ENCODE measurements around the gene CPEB3. TPM values are rescaled to one million over a fixed set of nuclear protein-coding genes. Genes with fewer than 3 reads are reported as not detected.

Gene CPEB3
- total and polyA plus RNA-seq, 2 donors (not counting 1 experiment from before 2014, with no cell fraction given), result 0.37 to 0.66 TPM

- H3K4me2 ChIP-seq (ENCODE audit: extremely low read depth, insufficient read depth, low read length), result no peak overlapping the region
- no peak overlapping the region for H3K27ac ChIP-seq (ENCODE audit: insufficient read depth, low read length)
- no peaks in the 10 kb centered on the region for H3K79me2 ChIP-seq (ENCODE audit: control insufficient read depth, insufficient read depth, low read length)
- H3K4me1 ChIP-seq (ENCODE audit: control insufficient read depth, extremely low read depth, insufficient read depth, low read length), result peaks cover 2% of the 10 kb centered on the region
- no peaks in the 10 kb centered on the region for H3K27me3 ChIP-seq (ENCODE audit: control insufficient read depth, insufficient read depth, low read length)
- H3K36me3 ChIP-seq (ENCODE audit: control insufficient read depth, insufficient read depth, low read length), result no peaks in the 10 kb centered on the region
- H3K9me3 ChIP-seq (ENCODE audit: control insufficient read depth, insufficient read depth, low read depth, low read length), result no peaks in the 10 kb centered on the region
- peak; percentile 51 to 80 for DNase-seq (ENCODE audit: low read depth in 2 of 2)
- H3K9ac ChIP-seq (ENCODE audit: insufficient read depth, low read length), result no peak overlapping the region
- TF ChIP-seq CTCF (conservative IDR thresholded peaks at IDR 0.05 in 1 of 2, IDR thresholded peaks at IDR 0.05 in 1 of 2; ENCODE audit: low read depth in 1 of 2, low read length in 2 of 2) (no peak), EZH2 (IDR thresholded peaks at IDR 0.05; ENCODE audit: low read length, missing control alignments) (no peak)
- no peak overlapping the region for H2AFZ ChIP-seq (ENCODE audit: low read length)
- no peak overlapping the region for H3K4me3 ChIP-seq (replicated peaks in 1 of 4; ENCODE audit: control extremely low read depth in 1 of 4, insufficient read depth in 1 of 4, low read depth in 3 of 4, low read length in 4 of 4)
- no peaks in the 10 kb centered on the region for H4K20me1 ChIP-seq (ENCODE audit: control insufficient read depth, extremely low read depth, insufficient read depth, low read length)
Observed at GRCh38 chr10:92110039-92110794, 180.7 kb downstream of the CPEB3 start.

GRCh38 chr10:92108747-92109146 is 182.1 kb downstream of the CPEB3 start:
- Histone ChIP-seq H3K4me2 (ENCODE audit: extremely low read depth, insufficient read depth, low read length) (no peak overlapping the region), H3K9me3 (ENCODE audit: control insufficient read depth, insufficient read depth, low read depth, low read length) (no peaks in the 10 kb centered on the region), H3K27me3 (ENCODE audit: control insufficient read depth, insufficient read depth, low read length) (no peaks in the 10 kb centered on the region), H3K4me1 (ENCODE audit: control insufficient read depth, extremely low read depth, insufficient read depth, low read length) (peaks cover 2% of the 10 kb centered on the region), H3K36me3 (ENCODE audit: control insufficient read depth, insufficient read depth, low read length) (no peaks in the 10 kb centered on the region), H3K4me3 (replicated peaks in 1 of 4; ENCODE audit: control extremely low read depth in 1 of 4, insufficient read depth in 1 of 4, low read depth in 3 of 4, low read length in 4 of 4) (no peak overlapping the region), H3K27ac (ENCODE audit: insufficient read depth, low read length) (no peak overlapping the region), H4K20me1 (ENCODE audit: control insufficient read depth, extremely low read depth, insufficient read depth, low read length) (no peaks in the 10 kb centered on the region), H2AFZ (ENCODE audit: low read length) (no peak overlapping the region), H3K9ac (ENCODE audit: insufficient read depth, low read length) (no peak overlapping the region), H3K79me2 (ENCODE audit: control insufficient read depth, insufficient read depth, low read length) (no peaks in the 10 kb centered on the region)
- TF ChIP-seq CTCF (conservative IDR thresholded peaks at IDR 0.05 in 1 of 2, IDR thresholded peaks at IDR 0.05 in 1 of 2; ENCODE audit: low read depth in 1 of 2, low read length in 2 of 2) (no peak), EZH2 (IDR thresholded peaks at IDR 0.05; ENCODE audit: low read length, missing control alignments) (no peak)
- DNase-seq (ENCODE audit: low read depth in 2 of 2), result no peak

- Histone ChIP-seq H4K20me1 (ENCODE audit: control insufficient read depth, extremely low read depth, insufficient read depth, low read length) (no peaks in the 10 kb centered on the region), H3K27me3 (ENCODE audit: control insufficient read depth, insufficient read depth, low read length) (no peaks in the 10 kb centered on the region), H2AFZ (ENCODE audit: low read length) (no peak overlapping the region), H3K4me1 (ENCODE audit: control insufficient read depth, extremely low read depth, insufficient read depth, low read length) (peaks cover 2% of the 10 kb centered on the region), H3K9ac (ENCODE audit: insufficient read depth, low read length) (no peak overlapping the region), H3K4me2 (ENCODE audit: extremely low read depth, insufficient read depth, low read length) (no peak overlapping the region), H3K27ac (ENCODE audit: insufficient read depth, low read length) (no peak overlapping the region), H3K36me3 (ENCODE audit: control insufficient read depth, insufficient read depth, low read length) (no peaks in the 10 kb centered on the region), H3K79me2 (ENCODE audit: control insufficient read depth, insufficient read depth, low read length) (no peaks in the 10 kb centered on the region), H3K4me3 (replicated peaks in 1 of 4; ENCODE audit: control extremely low read depth in 1 of 4, insufficient read depth in 1 of 4, low read depth in 3 of 4, low read length in 4 of 4) (no peak overlapping the region), H3K9me3 (ENCODE audit: control insufficient read depth, insufficient read depth, low read depth, low read length) (no peaks in the 10 kb centered on the region)
- TF ChIP-seq CTCF (conservative IDR thresholded peaks at IDR 0.05 in 1 of 2, IDR thresholded peaks at IDR 0.05 in 1 of 2; ENCODE audit: low read depth in 1 of 2, low read length in 2 of 2) (no peak), EZH2 (IDR thresholded peaks at IDR 0.05; ENCODE audit: low read length, missing control alignments) (no peak)
- DNase-seq (ENCODE audit: low read depth in 2 of 2), result no peak
Observed at GRCh38 chr10:92108120-92108519, 182.8 kb downstream of the CPEB3 start.
